Sigmoid colon (tissue), 7 donors: Measurements from ENCODE around the gene AP1G2. TPM values are rescaled to one million over a fixed set of nuclear protein-coding genes. Genes with fewer than 3 reads are reported as not detected.
A peak's percentile ranks its signal among the peaks of the same experiment; 100 is the strongest.

Experiments
- DNase-seq: peaks from one replicate; pipeline ENCODE4 v3.0.0-alpha.2; 2019
- H3K27ac ChIP-seq, 4 donors: fragments of 200-600 bp; sonication (generic); one replicate each; pipeline ENCODE4 v1.5.1; 2016 to 2019; ENCODE audit warnings: mild to moderate bottlenecking in 1 of 4
- H3K27me3 ChIP-seq, 3 donors: fragments of 200-600 bp; sonication (generic); one replicate each; pipeline ENCODE4 v1.5.1; 2019; ENCODE audit warnings: mild to moderate bottlenecking in 1 of 3
- H3K36me3 ChIP-seq, 4 donors: fragments of 200-600 bp; sonication (generic); one replicate each; pipeline ENCODE4 v1.5.1; 2016 to 2019
- H3K4me1 ChIP-seq, 4 donors: fragments of 200-600 bp; sonication (generic); one replicate each; pipeline ENCODE4 v1.5.1; 2017 to 2019
- H3K4me3 ChIP-seq, 4 donors: fragments of 200-600 bp; sonication (generic); one replicate each; pipeline ENCODE4 v1.5.1; 2017 to 2019; ENCODE audit warnings: mild to moderate bottlenecking in 2 of 4, moderate library complexity in 1 of 4
- H3K9me3 ChIP-seq, 4 donors: fragments of 200-600 bp in 3 of 4; sonication (generic) in 3 of 4; one replicate each; pipeline versions ENCODE4 v1.5.1 to v1.6.1; 2013 to 2019
- CTCF ChIP-seq, 4 experiments: fragments of 450-650 bp in 3 of 4; fragments of 200-600 bp in 1 of 4; IDR thresholded peaks; one replicate each; pipeline ENCODE4 v1.5.1; 2016 to 2019; ENCODE audit warnings: antibody characterized with exemption in 4 of 4, mild to moderate bottlenecking in 3 of 4, moderate library complexity in 2 of 4
- EP300 ChIP-seq, 4 donors: sonication (generic); formaldehyde crosslinking; IDR thresholded peaks; one replicate each; pipeline ENCODE4 v1.6.1; 2017; ENCODE audit warnings: antibody characterized with exemption in 4 of 4
- POLR2A ChIP-seq, 2 donors: fragments of 450-650 bp; IDR thresholded peaks; one replicate each; pipeline ENCODE4 v1.6.1; 2016; ENCODE audit warnings: antibody characterized with exemption in 2 of 2, mild to moderate bottlenecking in 2 of 2, moderate library complexity in 2 of 2
- POLR2AphosphoS5 ChIP-seq, 4 donors: sonication (generic); formaldehyde crosslinking; IDR thresholded peaks; one replicate each; pipeline ENCODE4 v1.6.1; 2017; ENCODE audit warnings: antibody characterized with exemption in 4 of 4
- WGBS, 2 donors: extraction: QIAGEN DNeasy Blood & Tissue Kit; methylation state at CpG; one replicate each; pipeline ENCODE4 v1.1.7; 2013; 5-methylcytosine and 5-hydroxymethylcytosine counted together
- intact Hi-C: fragments of 100-400 bp; cut with DNase I; formaldehyde crosslinking; loops from one replicate; pipeline ENCODE4 v1.15.1; 2023
- polyA plus RNA-seq, 3 donors: library from polyadenylated mRNA; stranded (reverse); fragments of 200-250 nt; gene quantifications; one replicate each; pipeline ENCODE4 v1.2.3, GENCODE V29; 2013
- total RNA-seq, 4 donors: library from RNA; depleted of rRNA; stranded (reverse); fragments of >200 nt; gene quantifications; one replicate each; pipeline ENCODE4 v1.1.0, GENCODE V29; 2016
- donor health status: healthy with polysubstance abuse.
- donor health status: Bipolar disorder and iron deficiency.
- donor health status: healthy.

The AP1G2 gene
- total and polyA plus RNA-seq, 7 donors: 16.4 to 124 (median 33.0) TPM

- H3K27me3 ChIP-seq: no peaks in the 10 kb centered on the region
- no peak for DNase-seq
- WGBS, 2 donors: 86 to 91% methylated on average over 4 of the region's 4 CpGs
- no peak for TF ChIP-seq EP300 (IDR thresholded peaks at IDR 0.05)
- no peak for TF ChIP-seq CTCF (IDR thresholded peaks at IDR 0.05)
- TF ChIP-seq POLR2A (IDR thresholded peaks at IDR 0.05): no peak
- TF ChIP-seq POLR2AphosphoS5 (IDR thresholded peaks at IDR 0.05): no peak
- no peak overlapping the region for H3K27ac ChIP-seq
- H3K4me1 ChIP-seq: peaks cover 0 to 10% (median 7%) of the 10 kb centered on the region in 4 donors
- no peak overlapping the region for H3K4me3 ChIP-seq
- H3K9me3 ChIP-seq: no peaks in the 10 kb centered on the region
- no peaks in the 10 kb centered on the region for H3K36me3 ChIP-seq
- intact Hi-C loops: no loop called here
Observed at GRCh38 chr14:23518709-23519108, 48.9 kb downstream of the AP1G2 start.

- Histone ChIP-seq H3K4me1 (peaks cover 0 to 17% (median 11%) of the 10 kb centered on the region in 4 donors), H3K27ac (no peak overlapping the region), H3K4me3 (no peak overlapping the region), H3K9me3 (no peaks in the 10 kb centered on the region), H3K27me3 (no peaks in the 10 kb centered on the region), H3K36me3 (no peaks in the 10 kb centered on the region)
- 85 to 87% methylated on average over 6 of the region's 6 CpGs for WGBS, 2 donors
- TF ChIP-seq EP300 (IDR thresholded peaks at IDR 0.05) (no peak), POLR2AphosphoS5 (IDR thresholded peaks at IDR 0.05) (no peak), CTCF (IDR thresholded peaks at IDR 0.05) (no peak), POLR2A (IDR thresholded peaks at IDR 0.05) (no peak)
- DNase-seq: no peak
- intact Hi-C loops: no loop called here
Observed at GRCh38 chr14:23517650-23518326, 49.8 kb downstream of the AP1G2 start.

- no peaks in the 10 kb centered on the region for H3K9me3 ChIP-seq
- DNase-seq: peak; percentile 72
- peaks cover 0 to 17% (median 15%) of the 10 kb centered on the region in 4 donors for H3K4me1 ChIP-seq
- H3K4me3 ChIP-seq: no peak overlapping the region
- intact Hi-C loops: no loop called here
- TF ChIP-seq POLR2AphosphoS5 (IDR thresholded peaks at IDR 0.05) (no peak), CTCF (IDR thresholded peaks at IDR 0.05) (no peak), EP300 (IDR thresholded peaks at IDR 0.05) (no peak), POLR2A (IDR thresholded peaks at IDR 0.05) (no peak)
- H3K27me3 ChIP-seq: no peaks in the 10 kb centered on the region
- H3K36me3 ChIP-seq: no peaks in the 10 kb centered on the region
- H3K27ac ChIP-seq: peak overlapping the region in 1 of 4 donors; percentile 66
- WGBS, 2 donors: 76 to 84% methylated on average over 3 of the region's 3 CpGs
Observed at GRCh38 chr14:23514644-23514957, 53.0 kb downstream of the AP1G2 start.

GRCh38 chr14:23513818-23514643, 53.6 kb downstream of the AP1G2 start:
- Histone ChIP-seq H3K4me1 (peaks cover 0 to 17% (median 15%) of the 10 kb centered on the region in 4 donors), H3K4me3 (no peak overlapping the region), H3K9me3 (no peaks in the 10 kb centered on the region), H3K27me3 (no peaks in the 10 kb centered on the region), H3K27ac (peak overlapping the region in 2 of 4 donors; percentile 56 to 66), H3K36me3 (no peaks in the 10 kb centered on the region)
- no peak for DNase-seq
- intact Hi-C loops: no loop called here
- WGBS, 2 donors: 92 to 93% methylated on average over 8 of the region's 8 CpGs
- TF ChIP-seq POLR2AphosphoS5 (IDR thresholded peaks at IDR 0.05) (peak in 2 of 4 donors; percentile 52 to 53), POLR2A (IDR thresholded peaks at IDR 0.05) (no peak)
